ENCODE data around the gene SYNDIG1.

Gene SYNDIG1

DNA sequence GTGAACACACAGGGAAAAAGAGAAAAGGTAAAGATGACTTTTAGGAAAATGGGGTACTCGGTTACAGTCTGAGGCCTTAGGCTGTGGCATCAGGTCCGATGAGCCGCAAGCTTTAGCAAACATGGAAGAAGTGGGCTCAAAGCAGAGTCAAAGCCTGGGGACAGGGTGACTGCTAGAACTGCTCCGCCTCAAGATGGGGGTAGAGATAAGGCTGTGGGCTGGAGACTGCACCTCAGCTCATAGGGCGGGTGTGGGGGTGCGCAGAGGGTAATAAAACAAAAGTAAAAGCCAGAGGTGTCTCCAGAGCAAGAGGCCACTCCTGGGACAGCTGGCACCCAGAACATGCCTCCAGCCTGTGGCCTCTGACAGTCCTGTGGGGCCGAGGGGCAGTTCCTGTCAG, 21.3 kb upstream of the SYNDIG1 start:
- no peak for DNase-seq

DNA sequence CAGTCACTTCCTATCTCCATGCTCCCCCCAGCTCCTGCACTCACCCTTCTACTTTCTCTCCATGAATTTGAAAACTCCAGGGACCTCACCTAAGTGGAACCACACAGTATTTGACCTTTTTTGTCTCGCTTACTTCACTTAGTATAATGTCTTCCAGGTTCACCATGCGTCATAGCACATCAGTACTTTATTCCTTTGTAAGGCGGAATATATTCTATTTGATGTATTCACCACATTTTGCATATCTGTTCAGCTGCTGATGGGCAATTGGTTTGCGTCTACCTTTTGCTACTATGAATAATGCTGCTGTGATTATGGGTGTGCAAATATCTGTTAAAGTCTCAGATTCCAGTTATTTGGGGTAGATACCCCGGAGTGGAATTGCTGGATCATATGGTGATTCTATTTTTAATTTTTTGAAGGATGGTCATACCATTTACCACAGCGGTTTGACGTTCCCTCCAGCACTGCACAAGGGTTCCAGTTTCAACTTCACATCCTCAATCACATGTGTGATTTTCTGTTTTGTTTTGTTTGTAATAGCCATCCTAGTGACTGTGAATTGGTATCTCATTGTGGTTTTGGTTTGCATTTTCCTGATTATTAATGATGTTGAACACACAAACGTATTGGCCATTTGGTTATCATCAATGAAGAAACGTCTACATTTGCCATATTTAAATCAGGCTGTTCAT, 20.3 kb upstream of the SYNDIG1 start:
- no peak for DNase-seq

GRCh38 chr20:24450177-24450576, 19.3 kb upstream of the SYNDIG1 start:
- no peak for DNase-seq

DNA sequence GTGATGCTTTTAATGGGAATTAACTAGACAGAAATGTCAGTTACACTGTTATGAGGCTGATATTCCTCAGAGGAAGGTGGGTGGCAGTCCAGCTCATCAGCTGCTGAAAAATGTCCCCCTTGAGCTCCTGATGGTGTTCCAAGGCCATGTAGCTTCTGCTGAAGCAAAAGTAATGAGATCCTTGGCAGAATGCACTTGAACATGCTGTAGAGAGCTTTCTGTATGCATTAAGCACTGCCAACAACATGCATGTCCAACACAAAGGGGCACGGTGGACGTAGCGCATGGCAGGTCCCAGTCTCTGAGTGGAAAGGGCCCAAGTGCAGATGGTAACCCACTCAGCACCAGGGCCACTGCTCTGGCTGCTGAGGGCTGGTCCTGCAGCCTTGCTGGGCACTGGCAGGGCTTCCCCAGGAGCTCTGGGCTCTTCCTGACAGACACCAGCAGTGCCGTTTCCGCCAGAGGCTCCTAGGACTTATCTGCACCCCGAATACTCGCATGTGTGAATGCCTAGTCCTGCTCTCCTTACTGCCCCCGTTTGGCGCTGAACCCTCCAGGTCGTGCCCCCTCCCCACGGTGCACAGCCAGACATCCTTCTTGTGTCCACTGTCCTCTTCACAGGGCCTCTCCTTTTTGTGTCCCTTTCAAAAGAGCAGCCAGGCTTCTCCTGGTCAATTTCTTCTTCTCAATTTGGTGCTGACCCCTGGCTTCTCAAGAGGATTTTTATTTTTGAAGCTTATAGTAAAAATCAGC, 18.6 kb upstream of the SYNDIG1 start:
- no peak for DNase-seq

GRCh38 chr20:24451428-24451827, 18.0 kb upstream of the SYNDIG1 start:
- no peak for DNase-seq

GRCh38 chr20:24452016-24452415, 17.4 kb upstream of the SYNDIG1 start:
- no peak for DNase-seq

DNA sequence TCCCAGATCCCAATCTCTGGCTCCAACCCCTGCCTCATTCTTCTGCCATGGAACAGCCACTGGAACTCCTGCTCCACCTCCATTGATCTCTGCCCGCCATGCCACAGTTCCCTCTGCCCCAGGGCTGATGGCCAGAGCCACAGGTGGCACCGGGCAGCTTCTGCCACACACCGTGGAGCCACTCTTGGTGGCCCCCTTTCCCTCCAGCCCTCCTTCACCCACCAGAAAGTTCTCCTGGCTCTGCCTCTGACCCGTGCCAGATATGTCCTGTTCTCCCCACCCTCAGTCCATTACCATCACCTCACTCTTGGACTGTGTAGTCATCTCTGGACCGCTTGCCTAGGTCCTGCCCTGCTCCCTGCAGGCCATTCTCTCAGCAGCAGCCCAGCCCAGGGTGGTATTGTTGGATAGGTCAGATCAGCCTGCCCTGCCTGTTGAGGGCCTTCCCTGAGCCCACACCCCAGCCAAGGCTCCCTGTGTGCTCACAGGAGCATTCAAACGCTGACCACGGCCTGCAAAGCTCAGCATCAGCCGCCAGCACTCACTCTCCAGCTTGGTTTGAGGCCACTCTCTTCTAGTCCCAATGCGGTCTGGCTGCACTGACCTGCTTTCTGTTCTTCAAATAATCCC, 16.8 kb upstream of the SYNDIG1 start:
- no peak for DNase-seq

DNA sequence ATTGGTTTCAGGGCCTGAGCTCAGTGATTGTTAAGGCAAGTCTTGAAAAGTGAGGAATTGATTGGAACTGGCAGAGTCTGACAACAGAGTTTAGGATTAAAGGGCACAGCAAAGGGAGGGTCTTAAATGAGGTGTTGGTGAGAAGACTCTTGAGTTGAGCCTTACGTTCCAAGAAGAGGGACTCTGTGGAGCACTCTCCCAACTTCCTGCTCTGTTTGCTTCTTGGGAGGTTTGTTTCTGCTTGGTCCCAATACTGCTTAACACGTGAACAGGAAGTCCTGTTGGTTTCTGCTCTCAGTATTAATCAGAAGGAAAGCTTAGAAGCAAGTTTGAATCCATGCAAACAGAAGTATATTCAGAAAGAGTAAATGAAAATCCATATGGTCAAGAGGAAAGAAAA, 15.6 kb upstream of the SYNDIG1 start:
- no peak for DNase-seq

- no peak for DNase-seq
Observed at GRCh38 chr20:24455081-24455480, 14.3 kb upstream of the SYNDIG1 start.

DNA sequence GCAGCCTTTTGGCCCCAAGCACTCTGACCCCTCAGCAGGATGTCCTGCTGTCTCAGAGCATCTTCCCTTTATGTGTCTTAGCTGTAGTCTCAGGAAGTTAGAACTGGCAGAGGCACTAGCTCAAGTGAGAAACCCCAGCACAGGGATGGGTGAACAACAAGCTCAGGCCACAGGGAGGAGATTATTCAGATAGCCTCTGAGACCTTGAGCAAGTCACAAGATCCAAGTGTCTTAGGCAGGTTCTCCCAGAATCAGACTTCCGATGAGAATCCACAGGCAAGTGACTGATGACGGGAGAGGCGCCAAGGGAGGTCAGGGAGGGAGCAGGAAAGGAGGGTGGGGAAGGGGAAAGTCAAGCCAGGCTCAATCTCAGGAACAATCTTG, 13.0 kb upstream of the SYNDIG1 start:
- DNase-seq, result no peak

- no peak for DNase-seq
Observed at GRCh38 chr20:24458436-24458835, 11.0 kb upstream of the SYNDIG1 start.

- no peak for DNase-seq
Observed at GRCh38 chr20:24459733-24460132, 9.7 kb upstream of the SYNDIG1 start.

- no peak for DNase-seq
Observed at GRCh38 chr20:24460712-24461111, 8.7 kb upstream of the SYNDIG1 start.

- no peak for DNase-seq
Observed at GRCh38 chr20:24461848-24462247, 7.6 kb upstream of the SYNDIG1 start.

DNA sequence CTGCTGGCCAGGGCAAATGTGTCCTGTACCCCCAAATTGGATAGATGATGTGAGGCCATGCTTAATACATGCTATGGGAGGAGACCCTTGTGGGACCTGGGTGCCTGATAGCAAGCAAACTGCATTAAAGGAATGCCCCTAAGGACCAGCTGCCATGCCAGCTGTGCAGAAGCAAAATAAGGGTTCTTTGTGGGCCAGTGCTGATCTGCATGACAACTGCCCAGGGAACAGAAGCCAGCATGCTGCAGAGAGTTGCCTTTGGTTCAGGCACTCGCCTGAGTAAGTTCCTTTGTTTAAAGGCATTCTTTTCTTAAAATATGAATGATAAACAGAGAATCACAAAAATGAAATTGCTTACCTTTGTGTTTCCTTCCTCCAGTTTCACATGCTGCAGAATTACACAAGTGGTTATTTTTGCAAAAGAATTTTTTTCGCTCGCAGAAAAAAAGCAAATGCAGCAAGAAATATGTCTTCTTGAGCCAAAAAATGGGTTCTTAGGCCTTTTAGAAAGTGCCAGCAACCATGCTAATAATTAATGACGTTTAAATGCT, 6.9 kb upstream of the SYNDIG1 start:
- no peak for DNase-seq

DNA sequence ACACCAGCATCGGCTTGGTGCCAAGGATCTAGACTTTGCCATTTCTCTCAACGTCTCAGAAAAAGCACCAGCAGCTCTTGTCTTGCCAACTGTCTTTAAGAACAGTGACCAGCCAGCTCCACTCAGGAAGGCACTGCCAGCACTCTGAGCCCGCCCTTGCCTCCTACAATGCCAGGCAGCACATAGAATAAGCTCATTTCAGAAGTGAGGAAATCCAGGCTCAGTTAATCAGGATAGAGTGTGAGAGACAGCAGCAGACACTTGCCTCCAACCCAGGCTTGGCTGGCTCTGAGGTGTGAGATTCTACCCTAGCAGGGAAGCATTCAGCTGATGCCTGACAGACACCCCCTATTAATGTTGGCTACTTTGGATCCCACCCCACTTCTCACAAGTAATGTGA, 4.3 kb upstream of the SYNDIG1 start:
- no peak for DNase-seq

GRCh38 chr20:24465730-24466129, 3.7 kb upstream of the SYNDIG1 start:
- DNase-seq, result no peak

DNA sequence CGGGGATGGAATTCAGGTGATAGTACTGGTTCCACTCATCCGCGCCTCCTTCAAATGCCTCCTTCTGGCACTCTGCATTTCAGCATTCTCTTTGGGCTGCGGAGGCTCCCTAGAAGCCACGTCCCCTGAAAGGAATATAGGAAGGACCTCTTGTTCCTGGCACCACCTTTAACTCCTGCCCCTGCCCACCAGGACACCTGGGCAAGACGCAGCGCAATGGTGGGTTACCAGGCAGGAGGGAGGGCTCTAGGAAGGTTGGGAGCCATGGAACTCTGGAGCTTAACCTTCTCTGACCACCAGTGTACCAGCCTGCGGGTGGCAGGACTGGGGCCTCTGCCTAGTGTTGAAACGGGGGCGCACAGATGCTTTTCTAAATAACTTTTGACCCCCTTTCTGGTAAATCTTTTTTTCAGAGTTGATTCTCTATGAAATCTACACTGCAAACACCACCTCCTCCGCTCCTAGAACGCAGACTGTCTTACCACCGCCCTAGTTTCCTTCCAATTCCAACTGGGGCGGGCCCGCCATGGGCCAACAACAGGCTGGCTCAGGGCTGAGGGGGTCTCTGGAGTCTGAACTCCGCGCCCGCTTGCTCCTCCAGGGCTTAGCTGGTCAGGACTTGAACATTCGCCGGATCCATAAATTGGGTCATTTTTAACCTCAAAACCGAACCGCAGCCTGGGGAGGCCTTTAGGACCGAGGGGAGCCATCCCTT, 871 bp upstream of the SYNDIG1 start:
- no peak for DNase-seq

DNA sequence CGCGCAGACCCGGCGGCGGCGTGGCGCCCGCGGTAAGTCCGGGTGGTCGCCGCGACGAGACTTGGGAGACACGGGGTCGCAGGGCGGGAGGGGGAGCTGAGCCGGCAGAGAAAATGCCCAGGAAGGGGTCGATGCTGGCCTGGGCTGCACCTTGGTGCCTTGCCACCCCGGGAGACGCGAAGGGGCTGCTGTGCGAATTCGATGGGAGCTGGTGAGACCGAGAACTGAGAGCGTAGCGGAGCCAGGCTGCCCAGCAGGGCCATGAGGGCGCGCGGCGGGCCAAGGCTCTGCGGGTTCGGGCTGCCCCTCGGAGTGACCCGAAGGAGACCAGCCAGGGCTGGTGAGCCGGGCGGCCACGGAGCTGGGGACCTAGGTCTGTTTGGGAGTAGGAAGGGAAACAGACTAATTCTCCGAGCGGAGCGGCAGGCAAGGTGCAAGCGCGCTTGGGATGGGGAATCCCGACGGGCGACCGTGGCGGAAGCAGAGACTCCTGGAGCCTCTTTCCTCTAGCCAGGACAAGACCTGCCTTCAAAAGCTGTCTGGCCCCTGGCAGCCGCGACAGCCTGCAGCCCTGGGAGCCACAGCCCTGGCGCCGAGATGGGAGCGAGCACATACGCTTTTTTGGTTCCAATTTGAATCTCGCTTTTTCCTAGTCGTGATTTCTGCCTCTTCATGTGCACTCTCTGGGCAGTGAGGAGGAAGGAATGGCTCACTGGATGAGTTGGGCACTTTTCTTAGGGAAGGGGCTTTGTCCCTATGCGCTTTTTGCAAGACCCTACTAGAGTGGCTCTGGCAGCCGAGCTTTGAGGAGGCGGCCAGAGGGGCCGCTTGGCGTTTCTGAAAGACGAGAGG, 691 bp downstream of the SYNDIG1 start:
- no peak for DNase-seq

DNA sequence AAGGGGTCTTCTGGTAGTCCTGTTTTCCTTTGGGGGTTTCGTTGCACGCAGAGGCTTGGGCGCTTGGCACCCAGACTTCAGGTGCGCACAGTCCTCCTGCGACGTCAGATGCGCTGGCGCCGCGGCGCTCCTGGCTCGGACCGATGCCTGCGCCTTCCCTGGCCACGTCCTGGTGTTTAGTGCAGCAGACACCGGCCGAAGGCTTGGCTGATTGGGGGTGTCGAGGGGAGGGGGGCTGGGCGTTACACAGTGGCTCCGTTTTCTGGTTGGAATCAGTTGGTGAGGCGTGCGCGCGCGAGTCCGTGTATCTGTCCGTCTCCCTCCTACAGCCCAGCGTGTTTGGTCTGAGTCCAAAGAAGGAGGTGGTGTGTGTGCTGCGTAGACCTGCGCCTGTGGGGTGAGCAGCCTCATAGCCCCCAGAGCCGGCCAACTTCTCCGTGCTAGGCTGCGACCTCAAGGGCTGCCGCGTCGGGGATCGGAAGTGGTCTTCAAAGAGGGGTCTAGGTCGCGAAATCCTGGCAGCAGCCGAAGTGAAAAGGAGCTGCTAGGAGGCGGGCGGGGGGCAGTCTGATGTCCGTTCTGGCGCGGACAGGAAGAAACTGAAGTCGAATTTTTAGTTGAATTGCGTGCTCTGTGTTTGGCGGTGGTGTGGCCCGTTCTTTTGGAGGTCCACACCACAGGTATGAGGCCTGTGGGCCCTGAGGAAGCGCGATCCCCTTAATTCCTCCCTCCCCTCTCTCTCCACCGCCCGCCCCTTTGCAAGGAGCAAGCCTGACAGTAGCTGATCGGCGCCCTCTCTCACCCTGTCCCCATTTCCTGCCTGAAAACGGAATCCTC, 1.5 kb downstream of the SYNDIG1 start:
- DNase-seq, result no peak

- DNase-seq, result no peak
Observed at GRCh38 chr20:24472426-24472825, 3.0 kb downstream of the SYNDIG1 start.

Measured in hematopoietic multipotent progenitor cell treated with erythropoietin and hydrocortisone succinate and interleukin-3 and kit ligand, for 8 days (in vitro differentiated cells).